Stimulated activated CD8-positive, alpha-beta memory T cell treated with anti-CD3 and anti-CD28 coated beads, Interleukin-7, amount 100 ng/mL, for 1 hour (primary cell): ENCODE results near the gene GLP1R.

Experiments
- DNase-seq, 2 donors: peaks; one replicate each; pipeline ENCODE4 v3.0.0-alpha.2; 2020; ENCODE audit warnings: low read depth in 2 of 2

Gene GLP1R

GRCh38 chr6:39048481-39049399 lies at the start of gene GLP1R:
Gene GLP1R (plus strand): TSS chr6:39048781. CDS start chr6:39048841, 60 bp downstream.
- no peak for DNase-seq

GRCh38 chr6:39003072-39003471 lies 45.5 kb upstream of the GLP1R start:
- no peak for DNase-seq

- DNase-seq, result no peak
Measured at GRCh38 chr6:39003492-39003891, 45.1 kb upstream of the GLP1R start.

GRCh38 chr6:39004801-39005200 lies 43.8 kb upstream of the GLP1R start:
- no peak for DNase-seq

- DNase-seq, result no peak
Measured at GRCh38 chr6:39005774-39006173, 42.8 kb upstream of the GLP1R start.

- DNase-seq, result no peak
Measured at GRCh38 chr6:39007575-39007974, 41.0 kb upstream of the GLP1R start.

- no peak for DNase-seq
Measured at GRCh38 chr6:39008737-39009136, 39.8 kb upstream of the GLP1R start.

- no peak for DNase-seq
Measured at GRCh38 chr6:39009476-39009875, 39.1 kb upstream of the GLP1R start.

GRCh38 chr6:39016839-39017546 lies 31.6 kb upstream of the GLP1R start:
- no peak for DNase-seq

- no peak for DNase-seq
Measured at GRCh38 chr6:39017547-39017880, 31.1 kb upstream of the GLP1R start.

GRCh38 chr6:39018103-39018502 lies 30.5 kb upstream of the GLP1R start:
- no peak for DNase-seq

- DNase-seq, result no peak
Measured at GRCh38 chr6:39020136-39020535, 28.4 kb upstream of the GLP1R start.

GRCh38 chr6:39021041-39021440 lies 27.5 kb upstream of the GLP1R start:
- no peak for DNase-seq

GRCh38 chr6:39021779-39022178 lies 26.8 kb upstream of the GLP1R start:
- DNase-seq, result no peak

- DNase-seq, result no peak
Measured at GRCh38 chr6:39026175-39026574, 22.4 kb upstream of the GLP1R start.

- no peak for DNase-seq
Measured at GRCh38 chr6:39029156-39030011, 19.2 kb upstream of the GLP1R start.

GRCh38 chr6:39035681-39036080 lies 12.9 kb upstream of the GLP1R start:
- no peak for DNase-seq

- DNase-seq, result no peak
Measured at GRCh38 chr6:39037082-39037508, 11.5 kb upstream of the GLP1R start.

GRCh38 chr6:39037707-39038106 lies 10.9 kb upstream of the GLP1R start:
- DNase-seq, result no peak

- no peak for DNase-seq
Measured at GRCh38 chr6:39040080-39040673, 8.4 kb upstream of the GLP1R start.

GRCh38 chr6:39041072-39041471 lies 7.5 kb upstream of the GLP1R start:
- DNase-seq, result no peak

- no peak for DNase-seq
Measured at GRCh38 chr6:39043776-39044175, 4.8 kb upstream of the GLP1R start.
